Testis (tissue), 2 donors: Measurements from ENCODE around the gene COCH.

Source experiments
- CTCF ChIP-seq, 3 experiments: fragments of 450-650 bp in 2 of 3; fragments of 200-600 bp in 1 of 3; sonication (generic) in 1 of 3; IDR thresholded peaks; one replicate each; pipeline ENCODE4 v1.5.1; 2016 to 2019; ENCODE audit warnings: antibody characterized with exemption in 3 of 3, mild to moderate bottlenecking in 2 of 3, moderate library complexity in 1 of 3
- POLR2A ChIP-seq: fragments of 450-650 bp; IDR thresholded peaks from one replicate; pipeline ENCODE4 v1.6.1; 2017; ENCODE audit warnings: antibody characterized with exemption, mild to moderate bottlenecking, moderate library complexity

- TF ChIP-seq CTCF (IDR thresholded peaks at IDR 0.05) (no peak), POLR2A (no peak)
Observed at GRCh38 chr14:30885840-30886740, 11.7 kb downstream of the COCH start.
